ENCODE results near the gene MED20. TPM values are rescaled to one million over a fixed set of nuclear protein-coding genes. Genes with fewer than 3 reads are reported as not detected.

The MED20 gene
- polyA plus RNA-seq, 1 experiment = 34.4 TPM

- POLR2A ChIA-PET = no interaction called here
- H3K27me3 ChIP-seq (ENCODE audit: control insufficient read depth, insufficient read depth, low read length) = no peaks in the 10 kb centered on the region
- TF ChIP-seq CTCF (IDR thresholded peaks at IDR 0.05; ENCODE audit: insufficient read depth, low read depth, low read length) = no peak
- peaks cover 19% of the 10 kb centered on the region for H3K36me3 ChIP-seq (ENCODE audit: control insufficient read depth, insufficient read depth, low read length)
- H3K4me3 ChIP-seq (ENCODE audit: low read depth, low read length) = no peak overlapping the region
- no peak for DNase-seq (ENCODE audit: low read depth)
- CTCF ChIA-PET = interaction anchor here (0.9 to 10.5 kb wide), 7 partner anchors 10 to 151 kb away, joined by 3 to 152 read pairs (median 9); partner anchors contain the start of genes BYSL, MED20 and TAF8
These were observed 16.5 kb upstream of the MED20 start for GRCh38 chr6:41937472-41937860.

DNA sequence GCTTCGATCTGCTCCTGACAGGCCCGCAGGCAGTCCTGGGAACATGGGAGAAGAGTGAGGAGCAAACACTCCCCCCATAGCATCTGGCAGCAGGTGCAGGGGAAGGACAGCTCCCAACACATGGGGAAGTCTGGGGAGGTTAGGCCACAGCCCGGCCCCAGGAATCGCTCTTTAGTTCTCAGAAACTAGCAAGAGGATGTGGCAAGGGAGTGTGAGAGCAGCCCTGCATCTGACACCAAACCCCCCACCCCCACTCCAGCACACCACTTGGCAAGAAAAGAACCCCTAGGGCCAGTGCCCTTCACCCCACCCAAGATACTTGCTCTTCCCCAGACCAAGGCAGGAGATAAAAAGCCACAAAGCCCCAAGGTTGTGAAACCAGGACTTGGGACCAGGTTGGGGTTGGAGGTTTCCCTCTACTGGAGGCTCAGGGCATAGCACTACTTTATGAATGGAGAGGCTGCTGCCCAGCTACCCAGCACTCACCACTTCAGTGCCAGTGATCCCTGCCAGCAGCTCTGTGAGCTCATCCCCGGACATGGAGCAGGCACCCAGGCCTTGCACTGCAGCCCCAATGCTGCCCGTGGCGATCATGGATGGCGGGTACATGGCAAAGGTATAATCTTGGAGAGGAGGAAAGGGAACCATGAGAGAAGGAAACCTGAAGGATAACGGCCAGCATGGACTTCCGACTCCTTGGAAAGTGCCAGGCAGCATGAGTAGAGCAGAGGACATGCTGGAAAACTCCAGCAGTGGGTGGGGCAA, 15.3 kb upstream of the MED20 start:
- DNase-seq (ENCODE audit: low read depth) = peak; percentile 64
- ChIA-PET CTCF (interaction anchor here (0.6 to 10.5 kb wide), 11 partner anchors 8 to 149 kb away, joined by 3 to 152 read pairs (median 6); partner anchors contain the start of genes BYSL, MED20, TAF8 and TOMM6), POLR2A (no interaction called here)
- H3K4me3 ChIP-seq (ENCODE audit: low read depth, low read length) = no peak overlapping the region
- H3K27me3 ChIP-seq (ENCODE audit: control insufficient read depth, insufficient read depth, low read length) = no peaks in the 10 kb centered on the region
- TF ChIP-seq CTCF (IDR thresholded peaks at IDR 0.05; ENCODE audit: insufficient read depth, low read depth, low read length) = peak; percentile 98
- peaks cover 26% of the 10 kb centered on the region for H3K36me3 ChIP-seq (ENCODE audit: control insufficient read depth, insufficient read depth, low read length)

DNA sequence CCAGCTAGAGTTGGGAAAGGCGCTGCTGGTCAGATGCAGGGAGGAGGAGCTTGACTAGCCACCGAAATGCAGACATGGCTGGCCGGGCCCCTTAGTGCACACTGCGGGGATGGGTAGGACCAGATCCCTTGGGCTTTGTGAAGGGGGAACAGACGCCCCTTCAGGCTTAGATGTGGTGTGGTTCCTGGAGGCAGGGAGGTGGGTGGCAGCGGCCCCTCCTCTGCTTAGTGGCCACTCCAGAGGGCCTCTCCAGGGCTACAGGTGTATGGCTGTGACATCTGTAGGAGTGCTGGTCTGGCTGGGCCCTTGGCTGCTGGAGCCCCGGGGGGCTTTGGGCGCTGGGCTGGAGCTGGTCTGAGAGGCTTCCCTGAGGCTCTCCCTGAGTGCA, 14.7 kb upstream of the MED20 start:
- Histone ChIP-seq H3K36me3 (ENCODE audit: control insufficient read depth, insufficient read depth, low read length) (peaks cover 31% of the 10 kb centered on the region), H3K27me3 (ENCODE audit: control insufficient read depth, insufficient read depth, low read length) (no peaks in the 10 kb centered on the region), H3K4me3 (ENCODE audit: low read depth, low read length) (no peak overlapping the region)
- ChIA-PET CTCF (interaction anchor here (1.1 to 10.5 kb wide), 9 partner anchors 8 to 149 kb away, joined by 3 to 152 read pairs (median 9); partner anchors contain the start of genes BYSL, MED20, TAF8 and TOMM6), POLR2A (interaction anchor here (0.6 kb wide), 1 partner anchor 9 kb away, joined by 4 read pairs; no protein-coding TSS in a partner anchor)
- TF ChIP-seq CTCF (IDR thresholded peaks at IDR 0.05; ENCODE audit: insufficient read depth, low read depth, low read length) = no peak
- no peak for DNase-seq (ENCODE audit: low read depth)

DNA sequence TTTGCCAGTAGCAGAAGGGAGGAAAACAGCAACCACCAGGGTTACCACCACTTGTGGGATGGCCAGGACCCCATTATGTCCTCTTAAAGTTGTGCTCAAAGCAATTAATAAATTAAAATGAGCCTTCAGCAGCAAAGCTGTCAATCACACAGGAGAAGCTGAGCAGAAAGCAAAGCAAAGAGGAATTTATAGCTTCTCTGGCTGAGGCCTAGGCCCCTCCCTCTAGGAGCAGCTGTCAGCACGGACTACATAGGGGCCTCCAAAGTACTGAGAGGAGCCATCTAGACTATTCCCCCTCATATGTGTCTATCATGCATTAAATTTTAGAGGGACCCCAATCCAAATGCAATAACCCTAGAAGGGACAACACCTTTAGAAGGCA, 14.2 kb upstream of the MED20 start:
- DNase-seq (ENCODE audit: low read depth) = no peak
- TF ChIP-seq CTCF (IDR thresholded peaks at IDR 0.05; ENCODE audit: insufficient read depth, low read depth, low read length) = no peak
- POLR2A ChIA-PET = interaction anchor here (0.6 kb wide), 1 partner anchor 8 kb away, joined by 4 read pairs; no protein-coding TSS in a partner anchor
- CTCF ChIA-PET = interaction anchor here (1.1 to 10.5 kb wide), 8 partner anchors 7 to 148 kb away, joined by 3 to 152 read pairs (median 15); partner anchors contain the start of genes BYSL, MED20, TAF8 and TOMM6
- H3K36me3 ChIP-seq (ENCODE audit: control insufficient read depth, insufficient read depth, low read length) = peaks cover 34% of the 10 kb centered on the region
- no peak overlapping the region for H3K4me3 ChIP-seq (ENCODE audit: low read depth, low read length)
- H3K27me3 ChIP-seq (ENCODE audit: control insufficient read depth, insufficient read depth, low read length) = no peaks in the 10 kb centered on the region
